Measurements from ENCODE around the gene MT1E.

Gene MT1E

GRCh38 chr16:56628486-56629350 is 3.1 kb downstream of the MT1E start:
- no peak for DNase-seq

GRCh38 chr16:56629531-56629930 is 4.0 kb downstream of the MT1E start:
- no peak for DNase-seq

GRCh38 chr16:56630134-56630533 is 4.6 kb downstream of the MT1E start:
- no peak for DNase-seq

- DNase-seq = no peak
These were observed 5.6 kb downstream of the MT1E start for GRCh38 chr16:56631197-56631596.

- no peak for DNase-seq
These were observed 6.2 kb downstream of the MT1E start for GRCh38 chr16:56631832-56632155.

GRCh38 chr16:56632156-56632847 is 6.7 kb downstream of the MT1E start, which contains the start of gene MT1M:
MT1M (plus strand) TSS chr16:56632659; CDS start chr16:56632732, 73 bp downstream.
- no peak for DNase-seq

GRCh38 chr16:56632848-56633365 is 7.3 kb downstream of the MT1E start:
- DNase-seq = no peak

- DNase-seq = no peak
These were observed 8.0 kb downstream of the MT1E start for GRCh38 chr16:56633535-56633934.

GRCh38 chr16:56634715-56635440 is 9.3 kb downstream of the MT1E start:
- no peak for DNase-seq

- no peak for DNase-seq
These were observed 9.9 kb downstream of the MT1E start for GRCh38 chr16:56635441-56635967.

- DNase-seq = no peak
These were observed 11.2 kb downstream of the MT1E start for GRCh38 chr16:56636616-56637413.

GRCh38 chr16:56637814-56638750 is 12.5 kb downstream of the MT1E start, which contains the start of gene MT1A:
MT1A (plus strand) TSS chr16:56638666; CDS start chr16:56638739, 73 bp downstream.
- no peak for DNase-seq

- no peak for DNase-seq
These were observed 13.5 kb downstream of the MT1E start for GRCh38 chr16:56639045-56639444.

- DNase-seq = no peak
These were observed 14.5 kb downstream of the MT1E start for GRCh38 chr16:56640076-56640475.

GRCh38 chr16:56641166-56641565 is 15.6 kb downstream of the MT1E start:
- DNase-seq = no peak

- DNase-seq = peak; percentile 64
These were observed 17.6 kb downstream of the MT1E start for GRCh38 chr16:56643080-56643778.

GRCh38 chr16:56643833-56644232 is 18.3 kb downstream of the MT1E start:
- DNase-seq = no peak

GRCh38 chr16:56645311-56645710 is 19.7 kb downstream of the MT1E start:
- DNase-seq = no peak

GRCh38 chr16:56645838-56646237 is 20.3 kb downstream of the MT1E start:
- DNase-seq = no peak

All from activated CD4-positive, alpha-beta T cell treated with anti-CD3 and anti-CD28 coated beads, Interleukin-2, amount 50 U/mL, for 1 hour (primary cell).